NCI-H1092 (cell line): ENCODE measurements around the gene FMO2.
"Not testable (repeated sequence)": the region's sequence is repeated elsewhere in the genome, so short reads cannot be mapped to it uniquely, and the experiment has no call there.

Experiments used
- DNase-seq: peaks from one replicate; lab custom pipeline; 2025; lab: John Stamatoyannopoulos, UW

Gene FMO2

DNA sequence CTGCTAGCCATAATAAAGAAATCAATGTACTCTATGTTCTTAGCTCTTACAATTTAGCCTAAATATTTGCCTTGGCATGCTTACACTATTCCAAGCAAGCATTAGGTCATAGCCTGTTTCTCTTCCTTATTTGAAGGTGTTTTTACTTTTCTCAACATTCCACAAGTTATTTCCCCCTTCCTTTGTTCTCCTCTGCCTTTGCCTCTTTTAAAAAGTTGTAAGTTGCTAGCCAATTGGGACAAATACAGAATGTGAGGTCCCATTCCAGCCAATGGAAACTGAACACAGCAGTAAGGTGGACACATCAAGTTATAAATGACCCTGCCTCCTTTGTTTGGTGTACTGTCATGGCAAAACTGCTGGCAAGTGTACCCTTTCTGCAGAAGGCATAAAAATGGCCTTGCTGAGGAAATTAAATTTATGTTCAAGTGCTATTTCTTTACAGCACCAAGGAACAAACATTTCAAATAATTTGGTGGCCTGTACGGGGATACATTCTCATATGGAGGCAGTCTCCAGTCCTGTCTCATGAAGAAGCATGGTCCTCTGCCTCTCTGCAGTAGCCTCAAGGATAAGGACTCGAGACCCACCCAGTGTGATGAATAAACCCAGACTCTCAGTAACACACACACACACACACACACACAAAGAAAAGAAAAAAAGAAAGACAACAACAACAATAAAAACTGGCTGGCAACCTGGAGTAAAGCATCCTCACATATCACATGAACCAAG is 34.4 kb downstream of the FMO2 start:
- no peak for DNase-seq

DNA sequence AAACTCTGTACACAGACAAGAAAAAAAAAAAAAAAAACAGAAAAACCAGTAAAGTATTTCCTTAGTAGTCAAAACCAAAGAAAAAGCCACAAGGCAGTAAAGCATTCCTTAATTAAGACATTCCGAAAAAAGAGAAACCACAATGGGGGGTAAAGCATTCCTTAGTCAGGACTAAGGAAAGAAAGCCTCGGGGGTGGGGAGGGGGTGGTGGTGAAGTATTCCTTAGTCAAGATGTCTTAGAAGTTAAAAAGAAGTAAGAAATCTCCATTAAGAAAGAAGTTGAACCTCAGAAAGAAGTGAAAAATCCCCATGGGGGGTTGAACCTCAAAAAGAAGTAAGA is 35.0 kb downstream of the FMO2 start:
- no peak for DNase-seq

DNA sequence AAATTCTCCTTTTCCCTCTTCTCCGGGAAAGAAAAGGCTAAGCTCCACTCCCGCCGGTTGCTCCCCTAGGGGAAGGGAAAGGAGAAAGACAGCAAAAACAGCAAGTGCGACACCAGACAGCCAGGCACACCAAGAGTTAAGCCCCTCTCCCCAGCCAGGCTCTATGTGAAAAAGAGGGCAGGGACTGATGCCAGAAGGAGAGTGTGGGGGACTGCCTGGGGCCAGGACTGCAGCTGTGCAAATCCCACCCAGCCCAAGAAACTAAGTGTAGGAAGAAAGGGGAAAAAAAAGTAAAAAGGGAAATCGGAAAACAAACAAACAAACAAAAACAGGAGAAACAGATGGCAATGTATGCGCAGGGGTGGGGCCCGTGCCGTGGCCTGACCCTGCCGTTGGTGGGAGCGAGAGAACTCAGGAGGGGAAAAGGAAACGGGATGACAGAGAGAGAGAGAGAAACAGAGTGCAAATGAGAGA is 35.5 kb downstream of the FMO2 start:
- DNase-seq = no peak

- DNase-seq = no peak
Measured at GRCh38 chr1:171221665-171222591, 36.8 kb downstream of the FMO2 start.

- DNase-seq = no peak
Measured at GRCh38 chr1:171222936-171223335, 37.8 kb downstream of the FMO2 start.

DNA sequence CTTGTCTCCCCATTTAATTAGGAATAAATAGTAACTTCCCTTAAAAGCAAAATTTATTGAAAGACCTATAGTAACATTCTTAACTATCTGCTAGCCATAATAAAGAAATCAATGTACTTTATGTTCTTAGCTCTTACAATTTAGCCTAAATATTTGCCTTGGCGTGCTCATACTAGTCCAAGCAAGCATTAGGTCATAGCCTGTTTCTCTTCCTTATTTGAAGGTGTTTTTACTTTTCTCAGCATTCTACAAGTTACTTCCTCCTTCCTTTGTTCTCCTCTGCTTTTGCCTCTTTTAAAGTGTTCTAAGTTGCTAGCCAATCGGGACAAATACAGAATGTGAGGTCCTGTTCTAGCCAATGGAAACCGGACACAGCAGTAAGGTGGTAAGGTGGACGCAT is 39.2 kb downstream of the FMO2 start:
- DNase-seq = not testable (repeated sequence)

DNA sequence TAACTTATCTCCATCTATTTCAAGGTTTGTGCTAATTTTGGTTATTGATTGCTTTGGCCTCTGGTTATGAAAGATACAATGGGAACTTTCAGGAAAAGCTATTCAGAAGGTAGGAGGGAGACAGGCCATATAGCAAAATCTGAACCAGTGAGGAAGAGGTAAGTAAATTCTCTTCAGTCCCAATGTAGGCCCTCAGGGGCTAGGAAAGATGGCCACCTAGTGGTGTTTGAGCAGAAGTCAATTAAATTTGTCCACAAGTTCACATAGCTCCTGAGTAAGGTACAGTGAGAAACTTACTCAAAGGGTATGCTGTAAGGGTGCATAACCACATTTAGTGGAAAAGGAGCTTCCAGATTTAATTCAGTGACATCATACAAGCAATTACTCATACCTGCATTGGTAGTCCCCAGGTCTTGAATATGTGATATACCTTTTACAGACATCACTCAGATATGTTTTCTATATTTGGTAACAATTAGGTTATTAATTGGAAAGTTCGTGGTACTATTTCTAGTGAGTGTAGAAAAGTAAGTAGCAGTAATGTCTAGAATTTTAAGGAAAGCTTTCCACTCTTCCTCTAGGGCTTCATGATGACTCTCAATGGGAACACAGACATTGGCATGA is 41.8 kb downstream of the FMO2 start:
- DNase-seq = peak; percentile 17

- no peak for DNase-seq
Measured at GRCh38 chr1:171231326-171231725, 46.2 kb downstream of the FMO2 start.

DNA sequence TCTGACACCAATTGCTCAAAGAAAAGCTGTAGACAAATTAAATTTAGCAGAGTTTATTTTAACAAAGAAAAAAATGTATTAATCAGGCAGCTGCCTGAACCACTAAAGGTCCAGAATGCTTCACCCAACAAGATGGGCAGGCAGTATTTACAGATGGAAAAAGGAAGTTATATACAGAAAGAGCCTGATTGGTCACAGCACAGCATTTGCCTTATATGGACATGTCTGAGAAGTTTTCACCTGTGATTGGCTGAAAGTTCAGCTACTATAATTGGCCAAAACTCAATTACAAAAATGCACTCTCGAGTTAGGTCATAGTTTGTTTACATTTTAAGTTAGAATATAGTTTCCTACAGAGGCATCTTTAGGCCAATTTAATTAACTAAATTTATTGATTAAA is 48.1 kb downstream of the FMO2 start:
- DNase-seq = no peak

GRCh38 chr1:171236231-171236630 is 51.1 kb downstream of the FMO2 start:
- DNase-seq = not testable (repeated sequence)

- no peak for DNase-seq
Measured at GRCh38 chr1:171243878-171244277, 58.8 kb downstream of the FMO2 start.

GRCh38 chr1:171245458-171246064 is 60.5 kb downstream of the FMO2 start:
- no peak for DNase-seq

- no peak for DNase-seq
Measured at GRCh38 chr1:171247501-171247900, 62.4 kb downstream of the FMO2 start.

- DNase-seq = no peak
Measured at GRCh38 chr1:171248302-171248701, 63.2 kb downstream of the FMO2 start, which contains the start of gene FMO1. TSS of gene FMO1 (plus strand) at chr1:171248494. CDS start at chr1:171258088, 9,594 bp downstream.

DNA sequence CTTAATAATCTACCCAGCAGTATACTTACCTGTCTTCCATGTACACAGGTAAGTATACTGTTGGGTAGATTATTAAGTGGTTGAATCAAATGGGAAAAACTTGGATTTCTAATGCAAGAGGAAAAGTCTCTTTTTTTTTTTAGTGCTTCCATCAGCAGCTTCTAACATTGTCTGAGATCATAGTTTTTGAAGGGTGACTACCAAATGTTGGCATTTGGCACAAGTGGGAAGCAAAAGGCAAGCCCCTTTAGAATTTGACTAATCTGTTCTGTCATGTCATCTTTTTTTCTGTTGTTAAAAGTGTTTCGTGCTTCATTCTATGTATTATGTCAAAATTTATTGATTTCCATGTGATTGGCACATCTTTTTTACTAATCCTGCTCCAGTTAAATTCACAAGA is 63.7 kb downstream of the FMO2 start:
- DNase-seq = no peak

DNA sequence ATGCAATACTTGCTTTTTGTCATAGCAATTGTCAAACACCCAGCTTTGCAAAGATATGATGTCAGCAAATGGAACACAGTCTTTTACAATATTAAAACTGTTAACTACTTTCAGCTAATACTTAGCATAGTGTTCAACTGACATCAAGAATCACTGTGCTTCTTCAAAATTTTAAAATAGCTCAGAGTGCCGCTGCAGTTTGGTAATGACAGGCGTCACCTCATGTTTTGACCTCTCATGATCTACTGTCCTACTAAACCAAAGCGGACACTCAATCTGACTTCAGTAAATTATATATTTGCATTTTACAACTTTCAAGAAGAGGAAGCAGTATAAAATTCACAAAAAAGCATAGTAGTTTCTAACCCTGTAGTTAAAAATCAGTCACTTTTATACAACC is 65.2 kb downstream of the FMO2 start:
- no peak for DNase-seq

DNA sequence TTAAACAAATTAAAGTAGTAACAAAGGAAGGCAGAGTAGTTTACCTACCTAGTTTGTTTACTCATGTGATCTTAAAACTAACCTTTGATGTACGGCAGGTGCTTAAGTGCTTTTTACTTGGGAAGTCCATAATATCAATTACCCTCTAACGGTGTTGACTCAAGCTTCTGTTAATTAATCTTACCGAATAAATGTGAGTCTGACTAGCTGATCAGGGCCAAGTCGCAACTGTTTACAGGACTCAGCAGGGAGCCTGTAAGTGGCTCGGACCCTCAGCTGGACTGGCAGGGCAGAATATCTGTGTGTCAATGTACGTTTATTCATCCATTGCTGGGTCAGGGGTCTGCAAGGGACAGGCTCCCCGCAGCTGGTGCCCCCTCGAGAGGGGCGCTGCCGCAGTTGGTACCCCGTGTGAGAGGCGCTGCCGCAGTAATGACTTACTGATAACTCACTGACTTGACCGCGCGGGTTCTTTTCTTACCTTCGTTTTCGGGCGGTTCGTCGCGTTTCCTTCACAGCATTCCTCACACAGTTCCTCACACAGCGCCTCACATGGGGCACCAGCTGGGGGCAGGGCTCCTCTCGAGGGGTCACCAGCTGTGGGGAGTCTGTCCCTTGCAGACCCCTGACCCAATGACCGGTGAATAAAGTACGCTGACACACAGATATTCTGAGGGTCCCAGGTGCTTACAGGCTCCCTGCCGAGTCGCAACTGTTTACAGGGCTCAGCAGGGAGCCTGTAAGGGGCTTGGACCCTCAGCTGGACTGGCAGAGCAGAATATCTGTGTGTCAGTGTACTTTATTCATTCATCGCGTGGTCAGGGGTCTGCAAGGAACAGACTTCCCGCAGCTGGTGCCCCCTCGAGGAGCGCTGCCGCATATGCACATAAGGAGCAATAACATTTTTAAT is 66.2 kb downstream of the FMO2 start:
- DNase-seq = peak; percentile 25

GRCh38 chr1:171251952-171252300 is 66.8 kb downstream of the FMO2 start:
- DNase-seq = no peak

GRCh38 chr1:171252482-171252881 is 67.4 kb downstream of the FMO2 start:
- no peak for DNase-seq

DNA sequence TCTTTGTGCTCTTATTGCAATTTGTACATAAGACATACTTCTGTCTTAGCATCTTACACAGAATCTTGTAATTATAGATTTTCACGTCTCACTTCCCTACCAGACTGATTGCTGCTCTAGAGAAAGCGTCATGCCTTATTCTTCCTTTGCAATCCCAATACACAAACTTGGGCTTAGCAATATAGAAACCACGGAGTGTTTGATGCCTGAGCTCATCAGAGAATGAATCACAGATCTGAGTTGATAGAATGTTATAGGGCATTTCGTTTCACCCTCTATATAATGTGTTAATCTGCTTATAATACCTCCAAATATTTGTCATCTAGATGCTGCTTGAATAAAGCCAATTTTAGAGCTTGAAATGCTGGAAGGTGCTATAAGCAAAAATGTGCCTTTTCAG is 69.8 kb downstream of the FMO2 start:
- DNase-seq = no peak

DNA sequence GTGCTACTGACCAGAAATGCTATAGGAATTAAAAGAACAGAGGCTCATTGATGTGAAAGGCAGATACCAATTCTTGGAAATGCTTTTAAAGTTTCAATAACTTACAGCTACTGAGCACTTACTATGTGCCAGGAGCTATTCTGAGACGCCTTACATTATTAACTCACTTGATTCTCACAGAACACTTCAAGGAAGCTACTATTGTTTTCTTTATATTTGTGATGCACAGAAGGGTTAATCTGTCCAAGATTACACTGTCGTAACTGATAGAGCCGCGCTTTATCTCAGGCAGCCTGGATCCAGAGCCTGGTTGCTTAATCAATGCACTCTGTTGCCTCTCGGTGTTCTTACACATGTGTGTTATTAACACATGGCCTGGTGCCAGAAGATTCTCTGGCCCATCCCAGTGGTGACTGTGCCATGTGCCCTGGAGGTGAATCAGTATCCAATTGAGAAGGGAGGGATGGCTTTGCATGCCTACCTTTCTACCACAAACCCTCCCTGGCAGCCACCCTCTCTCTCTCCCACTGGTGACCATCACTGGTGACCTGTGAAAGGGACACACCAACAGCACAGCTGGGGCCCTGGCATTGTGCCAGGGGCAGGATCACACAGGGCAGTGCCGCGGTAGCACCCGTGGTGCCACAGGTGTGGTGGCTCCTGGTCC is 72.0 kb downstream of the FMO2 start:
- no peak for DNase-seq
